ENCODE results near the gene RAP1B. TPM values are rescaled to one million over a fixed set of nuclear protein-coding genes. Genes with fewer than 3 reads are reported as not detected.

Gene RAP1B
- 93.3 and 115 TPM in 2 replicates for total RNA-seq

GRCh38 chr12:68610370-68611093 is at the start of gene RAP1B:
RAP1B (plus strand) TSS chr12:68610899; CDS start chr12:68648725, 37,826 bp downstream.

GRCh38 chr12:68686595-68687521 is 76.2 kb downstream of the RAP1B start, which contains the start of gene NUP107:
NUP107 (plus strand) TSS chr12:68686978; CDS start chr12:68687066, 88 bp downstream.

Small RNA genes within 50 kb of the gene (small RNA-seq; reads per million reads assigned to genes)
- gene RF00017 (not detected), gene SNORA70G (not detected)

Other genes starting within 250 kb of the RAP1B start
- gene NUP107, start 76.1 kb downstream of the RAP1B start, total RNA-seq: 66.5 and 70.6 TPM in 2 replicates
- 3.3 and 5.5 TPM in 2 replicates for gene SLC35E3, start 135.3 kb downstream of the RAP1B start, total RNA-seq
- gene MDM2, start 197.3 kb downstream of the RAP1B start, total RNA-seq: 132 and 161 TPM in 2 replicates

Measured in subcutaneous preadipocyte (primary cell).